HG03571 (cell line): ENCODE results near the gene AP3D1.
A peak's percentile ranks its signal among the peaks of the same experiment; 100 is the strongest.
"Not testable (repeated sequence)": the region's sequence is repeated elsewhere in the genome, so short reads cannot be mapped to it uniquely, and the experiment has no call there.

Experiments used
- ATAC-seq: cut with Tn5 transposase; IDR thresholded peaks from one replicate; pipeline ENCODE4 v1.9.1; 2021; ENCODE audit not compliant: unreplicated experiment

Gene AP3D1

GRCh38 chr19:2091926-2092525 lies 59.3 kb downstream of the AP3D1 start:
- not testable (repeated sequence) for ATAC-seq

GRCh38 chr19:2089727-2090053 lies 61.7 kb downstream of the AP3D1 start:
- ATAC-seq, result no peak

GRCh38 chr19:2089001-2089711 lies 62.2 kb downstream of the AP3D1 start:
- no peak for ATAC-seq

- no peak for ATAC-seq
Observed at GRCh38 chr19:2087621-2088100, 63.7 kb downstream of the AP3D1 start.

GRCh38 chr19:2086695-2087620 lies 64.4 kb downstream of the AP3D1 start:
- not testable (repeated sequence) for ATAC-seq

GRCh38 chr19:2084993-2085720 lies 66.2 kb downstream of the AP3D1 start:
- ATAC-seq, result peak; percentile 40

- ATAC-seq, result no peak
Observed at GRCh38 chr19:2083174-2083854, 68.1 kb downstream of the AP3D1 start.

GRCh38 chr19:2081873-2082810 lies 69.2 kb downstream of the AP3D1 start:
- no peak for ATAC-seq

GRCh38 chr19:2080336-2080988 lies 70.9 kb downstream of the AP3D1 start:
- ATAC-seq, result no peak

GRCh38 chr19:2079865-2080301 lies 71.5 kb downstream of the AP3D1 start:
- ATAC-seq, result no peak

- no peak for ATAC-seq
Observed at GRCh38 chr19:2079076-2079864, 72.1 kb downstream of the AP3D1 start.

GRCh38 chr19:2077833-2078619 lies 73.3 kb downstream of the AP3D1 start:
- no peak for ATAC-seq

- ATAC-seq, result no peak
Observed at GRCh38 chr19:2077398-2077797, 74.0 kb downstream of the AP3D1 start.

- no peak for ATAC-seq
Observed at GRCh38 chr19:2076526-2076944, 74.8 kb downstream of the AP3D1 start.

GRCh38 chr19:2072757-2073551 lies 78.4 kb downstream of the AP3D1 start:
- no peak for ATAC-seq

GRCh38 chr19:2070986-2071673 lies 80.2 kb downstream of the AP3D1 start:
- no peak for ATAC-seq
